Measurements from ENCODE around the gene GSTT2B.
"Not testable (repeated sequence)": the region's sequence is repeated elsewhere in the genome, so short reads cannot be mapped to it uniquely, and the experiment has no call there.

GSTT2B gene

DNA sequence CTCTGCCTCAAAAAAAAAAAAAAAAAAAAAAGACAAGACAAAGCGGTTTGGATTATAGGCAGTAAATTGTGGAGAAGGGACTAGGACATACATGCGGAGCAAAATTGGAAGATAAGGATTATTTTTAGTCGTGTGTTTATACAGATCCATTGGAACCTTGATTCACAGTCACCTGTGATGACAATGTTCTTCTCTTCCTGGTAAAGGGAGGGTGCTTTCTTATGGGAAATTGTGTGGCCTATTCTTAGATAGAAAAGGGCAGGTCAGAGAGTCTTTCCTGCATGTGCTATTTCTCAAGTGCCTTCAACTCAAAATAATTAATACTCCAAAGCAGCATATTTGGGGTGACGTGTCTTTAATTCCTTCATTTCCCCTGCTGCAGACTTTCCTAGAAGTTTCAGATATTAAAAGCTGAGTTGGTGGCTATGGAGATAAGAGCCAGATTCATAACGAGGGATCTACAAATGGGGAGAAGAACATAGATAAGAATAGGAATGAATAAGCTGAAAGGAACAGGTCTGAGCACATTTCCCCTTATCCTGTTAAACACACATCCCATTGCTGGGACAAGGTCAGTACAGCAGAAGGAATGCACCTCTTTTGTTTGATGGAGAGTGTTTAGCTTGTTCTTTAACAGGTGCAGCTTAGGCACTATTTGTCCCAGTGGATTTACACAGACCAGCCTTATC, 22.5 kb downstream of the GSTT2B start:
- DNase-seq = no peak

DNA sequence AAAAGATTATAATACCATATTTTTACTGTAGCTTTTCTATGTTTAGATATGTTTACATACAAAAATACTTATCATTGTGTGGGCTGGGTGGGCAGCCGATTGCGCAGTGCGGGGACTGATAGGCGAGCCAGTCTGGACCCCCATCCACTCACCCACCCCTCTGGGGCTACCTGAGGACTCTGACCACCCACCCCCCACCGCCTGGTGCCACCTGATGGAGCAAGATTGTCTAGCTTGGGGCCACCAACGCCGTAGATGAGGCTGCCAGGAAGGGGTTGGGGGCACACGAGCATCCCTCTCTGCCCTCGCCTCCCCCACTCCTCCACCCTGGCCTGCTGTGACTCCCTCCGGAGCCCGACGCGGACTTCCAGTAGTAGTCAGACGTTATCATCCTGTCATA, 34.4 kb downstream of the GSTT2B start:
- no peak for DNase-seq

DNA sequence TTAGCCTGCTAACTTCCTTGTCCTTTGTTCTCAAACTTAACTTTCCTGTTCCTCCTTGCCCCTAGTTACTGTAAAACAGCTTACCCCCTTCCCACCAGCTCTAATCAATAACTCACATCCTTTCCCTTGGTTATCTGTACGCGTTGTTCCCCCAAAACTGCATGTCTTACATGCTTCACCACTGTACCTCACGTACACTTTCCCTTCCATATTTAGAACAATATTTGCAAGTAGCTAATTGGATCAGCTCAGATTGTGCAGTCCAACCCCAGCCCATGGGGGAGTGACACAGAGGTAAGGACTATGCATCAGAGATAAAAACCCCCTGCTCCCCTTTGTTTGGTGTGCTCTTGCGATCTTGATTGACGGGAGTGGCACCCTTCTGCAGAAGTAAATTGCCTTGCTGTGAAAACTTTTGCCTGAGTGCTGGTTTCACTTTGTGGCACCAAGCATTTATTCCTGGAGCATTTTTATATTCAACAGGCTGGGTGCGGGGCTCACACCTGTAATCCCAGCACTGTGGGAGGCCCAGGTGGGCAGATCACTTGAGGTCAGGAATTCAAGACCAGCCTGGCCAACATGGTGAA, 35.9 kb downstream of the GSTT2B start:
- no peak for DNase-seq

DNA sequence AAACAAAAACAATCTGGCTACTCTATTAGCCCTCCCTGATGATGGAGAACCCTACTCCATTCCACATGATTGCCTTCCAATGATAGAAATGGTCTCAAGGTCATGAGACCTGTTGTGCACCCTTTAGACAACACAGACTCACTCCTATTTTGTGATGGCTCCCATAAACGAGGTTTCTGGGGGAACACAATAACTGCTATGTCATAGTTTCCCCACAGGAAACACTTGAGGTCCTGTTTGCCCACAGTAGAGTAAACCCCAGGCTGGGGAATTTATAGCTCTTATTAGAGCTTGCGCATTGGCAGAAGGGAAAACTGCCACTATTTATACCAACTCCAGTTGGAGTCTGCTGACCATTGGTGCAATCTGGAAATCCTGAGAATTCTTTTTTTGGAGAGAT, 38.1 kb downstream of the GSTT2B start:
- no peak for DNase-seq

DNA sequence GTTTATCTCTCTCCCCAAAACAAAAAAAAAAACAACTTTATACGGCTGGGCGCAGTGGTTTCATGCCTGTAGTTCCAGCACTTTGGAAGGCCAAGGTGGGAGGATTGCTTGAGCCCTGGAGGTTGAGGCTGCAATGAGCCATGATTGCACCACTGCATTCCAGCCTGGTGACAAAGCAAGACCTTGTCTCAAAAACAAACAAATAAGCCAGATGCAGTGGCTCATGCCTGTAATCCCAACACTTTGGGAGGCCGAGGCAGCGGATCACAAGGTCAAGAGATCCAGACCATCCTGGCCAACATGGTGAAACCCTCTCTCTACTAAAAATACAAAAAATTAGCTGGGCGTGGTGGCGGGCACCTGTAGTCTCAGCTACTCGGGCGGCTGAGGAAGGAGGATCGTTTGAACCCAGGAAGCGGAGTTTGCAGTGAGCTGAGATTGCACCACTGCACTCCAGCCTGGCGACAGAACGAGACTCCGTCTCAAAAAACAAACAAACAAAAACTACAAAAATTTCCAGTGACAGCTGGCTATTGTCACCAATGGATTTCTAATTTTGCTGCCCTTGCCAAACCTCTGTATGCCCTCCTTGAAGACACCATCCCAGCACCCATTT, 39.3 kb downstream of the GSTT2B start:
- not testable (repeated sequence) for DNase-seq

DNA sequence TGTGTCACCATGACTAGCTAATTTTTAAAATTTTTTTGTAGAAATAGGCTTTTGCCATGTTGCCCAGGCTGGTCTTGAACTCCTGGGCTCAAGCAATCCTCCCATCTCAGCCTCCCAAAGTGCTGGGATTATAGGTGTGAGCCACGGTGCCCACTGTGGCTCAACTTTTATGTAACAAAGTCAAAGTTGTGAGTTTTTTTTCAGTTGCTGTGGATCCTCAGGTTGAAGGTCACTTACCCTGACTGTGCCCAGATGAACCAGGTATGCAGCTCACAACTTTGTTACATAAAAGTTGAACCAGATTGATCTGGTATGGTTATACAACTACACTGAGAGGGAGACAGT, 40.8 kb downstream of the GSTT2B start:
- not testable (repeated sequence) for DNase-seq

DNA sequence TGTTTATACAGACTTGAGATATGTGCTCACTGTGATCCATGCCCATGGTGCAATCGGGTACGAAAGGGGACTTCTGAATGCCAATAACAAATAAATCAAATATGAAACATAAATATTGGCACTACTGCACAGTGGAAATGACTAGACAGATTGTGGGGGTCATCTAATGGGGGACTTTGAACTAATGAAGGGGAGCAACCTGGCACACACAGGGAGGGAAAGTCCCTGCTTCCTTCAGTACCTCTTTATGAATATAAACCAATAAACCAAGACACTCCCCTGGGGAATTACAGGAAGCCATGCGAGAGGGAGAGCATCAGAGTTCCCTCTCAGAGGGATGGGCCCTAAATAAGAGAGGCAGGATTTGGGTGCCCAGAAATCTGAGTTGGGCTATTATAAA, 45.7 kb downstream of the GSTT2B start:
- no peak for DNase-seq

DNA sequence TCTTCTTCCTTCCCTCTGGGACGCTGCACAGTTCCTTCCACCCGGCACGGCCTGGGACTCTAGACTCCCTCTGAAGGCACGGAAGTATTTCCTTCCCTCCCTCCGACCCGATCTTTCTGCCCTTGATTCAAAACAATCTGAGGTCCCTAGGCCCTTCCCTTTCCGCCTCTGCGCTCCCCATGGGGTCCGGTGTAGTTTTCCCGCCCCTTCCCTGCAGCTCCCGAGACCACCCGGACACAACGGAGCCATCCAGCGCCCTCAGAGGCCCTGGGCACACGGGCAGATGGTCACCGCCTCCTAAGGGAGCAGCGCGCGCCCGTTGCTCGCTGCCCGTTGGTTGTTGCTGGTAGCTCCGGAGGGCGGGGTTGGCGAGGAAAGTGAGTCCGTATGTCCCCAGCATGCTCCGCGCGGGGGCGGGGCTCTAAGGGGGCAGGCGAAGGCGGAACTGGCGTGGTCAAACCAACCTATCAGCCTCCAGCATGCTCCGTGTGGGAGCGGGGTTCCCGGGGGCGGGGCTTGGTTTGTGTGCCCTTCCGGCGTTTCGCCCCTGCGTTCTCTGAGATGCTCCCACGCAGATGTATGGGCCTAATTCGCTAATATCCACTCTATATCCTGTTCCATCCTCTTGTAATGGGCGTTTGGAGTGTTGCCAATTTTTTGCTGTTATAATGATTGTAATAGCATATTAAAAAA, 47.2 kb downstream of the GSTT2B start:
- DNase-seq = peak; percentile 97

DNA sequence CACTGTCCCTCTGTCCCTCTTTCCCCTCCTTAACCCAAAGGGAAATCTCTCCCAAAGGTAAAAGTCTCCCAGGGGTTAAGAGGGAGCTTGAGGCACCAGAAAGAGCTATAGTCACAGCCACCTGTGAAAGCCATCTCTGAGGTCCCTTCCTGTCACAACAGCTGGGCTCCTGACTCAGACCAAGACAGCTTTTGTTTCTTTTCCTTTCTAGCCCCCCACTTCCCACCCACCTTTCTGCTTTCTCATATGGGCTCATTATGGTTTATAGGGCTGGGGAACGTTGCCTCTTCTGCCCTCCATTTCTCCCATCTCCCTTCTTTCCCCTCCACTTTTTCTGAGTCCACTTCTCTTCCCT, 47.7 kb downstream of the GSTT2B start:
- no peak for DNase-seq

DNA sequence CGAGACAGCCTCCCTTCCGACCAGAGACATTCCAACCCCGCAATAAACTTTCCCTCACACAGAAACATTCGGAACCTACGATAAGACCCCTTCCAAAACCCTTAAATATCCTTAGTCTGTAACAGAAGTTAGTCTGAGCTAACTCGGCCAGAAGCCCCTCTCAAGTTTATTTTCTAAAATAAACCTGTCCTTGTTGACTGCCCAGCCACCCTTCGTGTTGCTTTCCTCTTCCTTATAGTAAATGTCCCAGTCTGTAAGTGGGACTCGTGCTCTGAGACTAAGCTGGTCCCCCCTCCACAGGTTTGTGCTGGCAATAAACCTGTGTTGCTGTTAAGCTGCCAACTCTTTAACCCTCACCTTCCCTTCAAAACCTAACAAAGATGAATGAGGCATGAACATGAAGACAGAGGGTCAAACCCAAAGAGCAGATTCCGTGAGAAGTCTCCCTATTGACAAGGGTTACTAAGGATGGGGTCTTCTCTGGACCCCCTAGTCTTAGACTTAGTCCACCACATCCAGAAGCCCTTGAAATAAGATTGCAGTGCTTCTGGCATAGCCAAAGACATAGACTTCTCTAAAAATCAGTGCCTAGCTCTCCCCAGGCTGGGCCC, 48.6 kb downstream of the GSTT2B start:
- DNase-seq = no peak

DNA sequence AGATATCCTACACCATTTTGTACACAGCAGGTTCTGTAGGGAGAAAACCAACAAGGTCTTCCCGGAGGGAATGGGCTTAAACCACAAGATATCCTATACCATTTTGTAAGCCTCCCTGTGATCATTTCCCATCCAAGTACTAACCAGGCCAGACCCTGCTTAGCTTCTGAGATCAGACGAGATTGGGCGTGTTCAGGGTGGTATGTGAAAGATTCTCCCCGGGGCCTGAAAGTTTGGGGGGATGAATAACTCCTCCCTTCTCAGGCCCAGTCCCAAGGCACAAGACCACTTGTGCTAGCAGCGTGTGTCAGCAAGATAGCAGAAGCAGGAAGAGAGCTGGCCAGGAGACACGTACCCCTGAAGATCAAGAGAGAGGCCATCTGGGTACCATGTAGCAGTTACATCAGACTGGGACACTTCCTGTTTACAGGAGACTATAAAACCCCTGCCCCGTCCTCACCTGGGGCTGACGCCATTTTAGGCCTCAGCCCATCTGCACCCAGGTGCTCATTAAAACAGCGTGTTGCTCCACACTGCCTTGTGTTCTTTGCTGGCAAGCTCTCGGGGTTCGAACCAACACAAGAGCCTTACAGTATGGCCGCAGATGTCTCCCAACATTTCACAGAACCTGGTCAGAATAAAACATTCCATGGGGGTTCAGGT, 49.5 kb downstream of the GSTT2B start:
- DNase-seq = no peak

DNA sequence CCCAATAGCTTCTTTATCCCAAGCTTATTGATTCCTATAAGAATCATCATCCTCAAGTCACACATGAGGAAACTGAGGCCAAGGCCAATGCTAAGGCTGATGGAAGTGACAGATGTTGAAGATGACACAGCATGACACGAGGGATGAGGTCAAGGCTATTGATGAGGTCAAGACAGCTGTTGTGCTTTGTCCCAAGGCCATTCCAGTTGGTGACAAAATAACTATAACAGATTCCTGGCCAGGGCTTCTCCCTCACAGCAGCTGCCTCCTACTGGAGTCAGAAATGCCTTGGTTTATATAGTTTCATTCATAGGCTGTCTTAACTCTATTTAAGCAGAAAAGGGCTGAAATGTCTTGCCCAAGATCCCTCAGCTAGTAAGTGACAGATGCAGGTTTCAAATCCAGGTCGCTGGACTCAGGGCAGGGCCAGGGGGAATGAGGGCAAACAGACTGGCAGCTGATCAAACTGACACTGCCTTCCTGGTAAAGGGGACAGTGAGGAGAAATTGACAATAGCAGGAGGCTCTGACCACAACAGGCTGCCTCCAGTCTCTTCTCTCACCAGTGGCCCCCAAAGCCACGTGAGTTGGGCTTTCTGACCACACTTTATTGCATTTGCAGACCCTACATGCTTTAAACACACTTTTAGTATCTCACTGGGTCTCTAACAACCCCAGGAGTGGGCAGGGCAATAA, 50.4 kb downstream of the GSTT2B start:
- no peak for DNase-seq

DNA sequence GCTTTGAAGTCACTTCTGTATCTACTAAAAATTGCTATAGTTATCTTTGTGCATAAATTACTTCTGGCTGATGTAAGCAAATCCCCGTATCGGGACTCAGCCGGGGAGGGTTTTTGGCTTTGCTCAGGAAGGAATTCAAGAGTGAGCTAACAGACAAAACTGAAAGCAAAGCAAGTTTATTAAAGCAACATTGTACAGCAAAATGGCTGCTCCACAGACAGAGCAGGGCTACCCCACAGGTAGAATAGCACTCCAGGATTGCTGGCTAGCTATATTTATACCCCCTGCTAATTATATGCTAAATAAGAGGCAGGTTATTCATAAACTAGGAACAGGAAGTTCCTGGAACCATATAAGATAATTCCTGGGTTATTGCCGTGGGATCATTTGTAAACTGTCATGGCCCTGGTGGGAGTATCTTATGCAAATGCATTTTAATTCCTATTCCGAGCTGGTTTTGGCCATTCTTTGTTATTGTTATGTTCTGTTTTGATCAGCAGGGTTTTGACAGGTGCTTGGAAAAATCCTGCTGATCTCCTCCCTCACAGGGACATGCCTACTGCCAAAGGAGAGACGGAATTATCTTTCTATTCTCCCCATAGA, 51.6 kb downstream of the GSTT2B start:
- no peak for DNase-seq

DNA sequence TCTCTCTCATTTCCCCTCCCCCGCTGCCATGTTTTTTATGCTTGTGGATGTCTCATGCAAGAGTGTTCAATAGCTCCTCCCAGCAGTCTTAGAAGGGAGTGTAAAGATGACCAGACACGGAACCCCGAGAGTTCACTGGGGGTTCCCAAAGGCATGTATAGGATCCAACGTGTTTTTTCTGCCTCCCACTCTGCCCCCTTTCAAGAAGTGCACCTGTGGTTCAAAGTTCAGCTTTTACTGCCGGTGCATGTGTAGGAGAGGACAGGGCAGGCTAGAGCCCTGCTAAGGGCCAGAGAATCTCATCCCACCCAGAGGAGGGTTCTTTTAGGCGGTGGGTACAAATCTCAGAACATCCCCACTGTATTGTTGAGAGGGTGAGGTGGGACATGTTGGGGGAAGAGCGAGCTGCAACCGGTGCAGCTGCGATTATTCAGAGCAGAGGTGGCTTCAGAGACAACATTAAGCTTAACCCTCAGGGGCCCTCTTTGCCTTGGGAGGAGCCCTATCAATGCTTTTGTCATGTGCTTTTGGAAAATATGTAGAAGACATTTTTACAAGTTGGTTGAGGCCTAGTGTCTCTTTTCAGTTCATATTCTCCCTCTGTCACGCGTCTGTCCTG, 52.3 kb downstream of the GSTT2B start:
- no peak for DNase-seq

DNA sequence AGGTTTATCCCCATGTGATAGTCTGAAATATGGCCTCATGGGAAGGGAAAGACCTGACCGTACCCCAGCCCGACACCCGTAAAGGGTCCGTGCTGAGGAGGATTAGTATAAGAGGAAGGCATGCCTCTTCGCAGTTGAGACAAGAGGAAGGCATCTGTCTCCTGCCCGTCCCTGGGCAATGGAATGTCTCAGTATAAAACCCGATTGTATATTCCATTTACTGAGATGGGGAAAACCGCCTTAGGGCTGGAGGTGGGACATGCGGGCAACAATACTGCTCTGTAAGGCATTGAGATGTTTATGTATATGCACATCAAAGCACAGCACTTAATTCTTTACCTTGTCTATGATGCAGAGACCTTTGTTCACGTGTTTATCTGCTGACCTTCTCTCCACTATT, 53.6 kb downstream of the GSTT2B start:
- not testable (repeated sequence) for DNase-seq
